Measurements from ENCODE around the gene PHRF1.
"Not testable (repeated sequence)": the region's sequence is repeated elsewhere in the genome, so short reads cannot be mapped to it uniquely, and the experiment has no call there.

PHRF1 gene

DNA sequence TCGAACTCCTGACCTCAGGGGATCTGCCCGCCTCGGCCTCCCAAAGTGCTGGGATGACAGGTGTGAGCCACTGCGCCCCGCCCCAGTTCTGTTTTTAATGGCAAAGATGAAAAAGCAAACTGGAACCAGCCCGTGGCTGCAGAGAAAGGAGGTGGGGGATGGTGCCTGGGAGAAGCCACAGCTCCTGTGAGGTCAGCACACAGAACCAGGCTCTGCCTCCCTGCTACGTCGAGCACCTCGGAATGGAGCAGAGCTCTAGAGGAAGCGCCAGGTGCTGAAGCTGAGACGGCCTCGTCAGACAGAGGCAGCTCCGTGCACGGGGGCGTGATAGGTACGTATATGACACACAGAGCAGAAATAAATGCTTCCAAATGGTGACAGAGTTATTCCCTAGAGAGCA is 69.3 kb downstream of the PHRF1 start:
- DNase-seq (ENCODE audit: extremely low read depth, low read depth), result no peak
- TF ChIP-seq, protein P1, sequence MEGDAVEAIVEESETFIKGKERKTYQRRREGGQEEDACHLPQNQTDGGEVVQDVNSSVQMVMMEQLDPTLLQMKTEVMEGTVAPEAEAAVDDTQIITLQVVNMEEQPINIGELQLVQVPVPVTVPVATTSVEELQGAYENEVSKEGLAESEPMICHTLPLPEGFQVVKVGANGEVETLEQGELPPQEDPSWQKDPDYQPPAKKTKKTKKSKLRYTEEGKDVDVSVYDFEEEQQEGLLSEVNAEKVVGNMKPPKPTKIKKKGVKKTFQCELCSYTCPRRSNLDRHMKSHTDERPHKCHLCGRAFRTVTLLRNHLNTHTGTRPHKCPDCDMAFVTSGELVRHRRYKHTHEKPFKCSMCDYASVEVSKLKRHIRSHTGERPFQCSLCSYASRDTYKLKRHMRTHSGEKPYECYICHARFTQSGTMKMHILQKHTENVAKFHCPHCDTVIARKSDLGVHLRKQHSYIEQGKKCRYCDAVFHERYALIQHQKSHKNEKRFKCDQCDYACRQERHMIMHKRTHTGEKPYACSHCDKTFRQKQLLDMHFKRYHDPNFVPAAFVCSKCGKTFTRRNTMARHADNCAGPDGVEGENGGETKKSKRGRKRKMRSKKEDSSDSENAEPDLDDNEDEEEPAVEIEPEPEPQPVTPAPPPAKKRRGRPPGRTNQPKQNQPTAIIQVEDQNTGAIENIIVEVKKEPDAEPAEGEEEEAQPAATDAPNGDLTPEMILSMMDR (IDR thresholded peaks at IDR 0.05; ENCODE audit: low read depth, low read length), result no peak

DNA sequence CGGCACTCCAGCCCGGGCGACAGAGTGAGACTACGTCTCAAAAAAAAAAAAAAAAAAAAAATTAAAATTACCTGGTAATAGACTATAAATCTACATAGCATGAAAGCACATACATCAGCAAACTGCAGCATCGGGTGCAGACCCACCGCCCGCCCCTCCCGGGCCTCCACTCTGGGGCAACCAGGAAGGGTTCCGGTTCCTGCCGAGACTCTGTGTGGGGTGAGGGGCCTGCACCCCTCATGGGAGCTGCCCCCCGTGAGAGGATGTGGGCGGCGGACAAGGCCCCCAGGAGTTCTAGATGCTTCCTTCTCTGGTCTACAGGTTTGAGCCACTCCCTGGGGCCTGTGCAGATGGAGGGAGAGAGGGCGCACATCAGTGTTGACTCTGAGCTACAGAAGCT is 69.9 kb downstream of the PHRF1 start:
- TF ChIP-seq, protein P1 (IDR thresholded peaks at IDR 0.05; ENCODE audit: low read depth, low read length), result no peak
- DNase-seq (ENCODE audit: extremely low read depth, low read depth), result no peak

DNA sequence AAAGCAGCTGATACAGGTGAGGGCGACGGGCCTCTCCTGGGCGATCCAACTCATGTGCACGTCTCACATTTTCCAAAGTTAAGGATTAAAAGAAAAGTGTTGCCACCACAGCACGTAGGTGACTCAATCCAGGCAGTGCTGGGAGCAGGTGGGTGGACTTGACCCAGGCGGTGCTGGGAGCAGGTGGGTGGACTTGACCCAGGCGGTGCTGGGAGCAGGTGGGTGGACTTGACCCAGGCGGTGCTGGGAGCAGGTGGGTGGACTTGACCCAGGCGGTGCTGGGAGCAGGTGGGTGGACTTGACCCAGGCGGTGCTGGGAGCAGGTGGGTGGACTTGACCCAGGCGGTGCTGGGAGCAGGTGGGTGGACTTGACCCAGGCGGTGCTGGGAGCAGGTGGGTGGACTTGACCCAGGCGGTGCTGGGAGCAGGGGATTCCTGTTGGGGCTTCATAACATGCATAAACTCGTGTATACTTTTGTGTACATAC is 71.4 kb downstream of the PHRF1 start:
- DNase-seq (ENCODE audit: extremely low read depth, low read depth), result not testable (repeated sequence)

DNA sequence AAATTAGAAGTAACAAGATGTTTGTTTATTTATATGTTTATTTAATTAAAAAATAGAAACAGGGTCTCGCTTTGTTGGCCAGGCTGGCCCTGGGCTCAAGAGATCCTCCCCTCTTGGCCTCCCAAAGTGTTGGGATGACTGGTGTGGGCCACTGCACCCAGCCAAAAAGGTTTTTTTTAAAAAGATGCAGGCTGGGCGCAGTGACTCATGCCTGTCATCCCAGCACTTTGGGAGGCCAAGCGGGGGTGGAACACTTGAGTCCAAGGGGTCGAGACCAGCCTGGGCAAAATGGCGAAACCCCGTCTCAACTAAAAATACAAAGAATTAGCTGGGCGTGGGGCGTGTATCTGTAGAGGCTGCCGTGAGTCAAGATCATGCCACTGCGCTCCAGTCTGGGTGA is 74.2 kb downstream of the PHRF1 start:
- DNase-seq (ENCODE audit: extremely low read depth, low read depth), result no peak
- TF ChIP-seq, protein P1 (IDR thresholded peaks at IDR 0.05; ENCODE audit: low read depth, low read length), result no peak

DNA sequence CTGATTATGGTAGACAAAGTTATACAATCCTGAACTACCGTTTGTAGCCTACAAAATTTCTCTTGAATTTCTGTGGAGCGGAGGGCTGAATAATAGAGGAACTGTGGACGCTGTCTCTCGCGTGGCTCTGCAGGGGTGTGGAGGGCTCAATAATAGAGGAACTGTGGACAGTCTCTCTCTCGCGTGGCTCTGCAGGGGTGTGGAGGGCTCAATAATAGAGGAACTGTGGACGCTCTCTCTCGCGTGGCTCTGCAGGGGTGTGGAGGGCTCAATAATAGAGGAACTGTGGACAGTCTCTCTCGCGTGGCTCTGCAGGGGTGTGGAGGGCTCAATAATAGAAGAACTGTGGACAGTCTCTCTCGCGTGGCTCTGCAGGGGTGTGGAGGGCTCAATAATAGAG is 76.9 kb downstream of the PHRF1 start:
- not testable (repeated sequence) for DNase-seq (ENCODE audit: extremely low read depth, low read depth)

- no peak for DNase-seq (ENCODE audit: extremely low read depth, low read depth)
- TF ChIP-seq, protein P1 (IDR thresholded peaks at IDR 0.05; ENCODE audit: low read depth, low read length), result no peak
These were observed 77.6 kb downstream of the PHRF1 start for GRCh38 chr11:653837-654236.

DNA sequence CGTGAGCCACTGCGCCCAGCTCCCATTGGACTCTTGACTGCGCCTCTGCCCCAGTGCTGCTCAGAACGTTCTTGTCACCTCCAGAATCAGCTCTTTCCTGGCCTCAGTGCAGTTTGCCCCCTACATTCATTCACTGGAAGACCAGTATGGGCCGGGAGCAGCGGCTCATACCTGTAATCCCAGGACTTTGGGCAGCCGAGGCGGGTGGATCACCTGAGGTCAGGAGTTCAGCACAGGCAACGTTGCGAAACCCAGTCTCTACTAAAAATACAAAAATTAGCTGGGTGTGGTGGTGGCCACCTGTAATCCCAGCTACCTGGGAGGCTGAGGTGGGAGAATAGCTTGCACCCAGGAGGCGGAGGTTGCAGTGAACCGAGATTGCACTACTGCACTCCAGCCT is 78.2 kb downstream of the PHRF1 start:
- not testable (repeated sequence) for DNase-seq (ENCODE audit: extremely low read depth, low read depth)

- no peak for DNase-seq (ENCODE audit: extremely low read depth, low read depth)
- TF ChIP-seq, protein P1 (IDR thresholded peaks at IDR 0.05; ENCODE audit: low read depth, low read length), result no peak
These were observed 78.9 kb downstream of the PHRF1 start for GRCh38 chr11:655036-655726.

DNA sequence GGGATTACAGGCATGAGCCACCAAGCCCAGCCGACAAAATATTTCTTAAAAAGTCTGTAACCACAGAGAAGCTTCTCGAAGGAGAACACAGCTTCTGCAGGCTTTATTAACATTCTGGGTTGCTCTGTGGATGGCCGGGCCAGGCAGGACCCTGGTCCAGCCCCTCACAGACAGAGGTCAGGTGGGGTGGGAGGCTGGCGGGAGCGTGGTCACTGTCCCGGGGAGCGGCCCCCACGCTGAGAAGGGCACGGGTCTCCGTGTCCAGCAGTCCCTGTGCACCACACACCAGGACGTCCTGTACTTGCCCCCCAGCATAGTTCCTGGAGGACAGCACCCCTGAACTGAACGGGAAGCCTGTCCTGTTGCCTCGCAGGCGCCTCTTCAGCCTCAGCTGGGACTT is 80.2 kb downstream of the PHRF1 start:
- TF ChIP-seq, protein P1 (IDR thresholded peaks at IDR 0.05; ENCODE audit: low read depth, low read length), result no peak
- DNase-seq (ENCODE audit: extremely low read depth, low read depth), result no peak
